Suprapubic skin (tissue), 4 donors: ENCODE results near the gene C14orf119.

ENCODE experiments used
- POLR2A ChIP-seq, 2 donors: fragments of 450-650 bp; IDR thresholded peaks; one replicate each; pipeline ENCODE4 v1.6.1; 2017; ENCODE audit warnings: antibody characterized with exemption in 2 of 2, mild to moderate bottlenecking in 2 of 2, moderate library complexity in 2 of 2
- POLR2AphosphoS5 ChIP-seq, 3 donors: sonication (generic); formaldehyde crosslinking; IDR thresholded peaks; one replicate each; pipeline ENCODE4 v1.6.1; 2017; ENCODE audit warnings: antibody characterized with exemption in 3 of 3
- TF ChIP-seq, protein P1 (sequence below), 2 donors: fragments of 200-600 bp in 1 of 2; fragments of 450-650 bp in 1 of 2; sonication (generic) in 1 of 2; IDR thresholded peaks; one replicate each; pipeline ENCODE4 v1.5.1; 2016 to 2019; ENCODE audit warnings: antibody characterized with exemption in 2 of 2, mild to moderate bottlenecking in 1 of 2, moderate library complexity in 1 of 2

GRCh38 chr14:23101986-23102625, 6.8 kb downstream of the C14orf119 start:
- TF ChIP-seq, protein P1, sequence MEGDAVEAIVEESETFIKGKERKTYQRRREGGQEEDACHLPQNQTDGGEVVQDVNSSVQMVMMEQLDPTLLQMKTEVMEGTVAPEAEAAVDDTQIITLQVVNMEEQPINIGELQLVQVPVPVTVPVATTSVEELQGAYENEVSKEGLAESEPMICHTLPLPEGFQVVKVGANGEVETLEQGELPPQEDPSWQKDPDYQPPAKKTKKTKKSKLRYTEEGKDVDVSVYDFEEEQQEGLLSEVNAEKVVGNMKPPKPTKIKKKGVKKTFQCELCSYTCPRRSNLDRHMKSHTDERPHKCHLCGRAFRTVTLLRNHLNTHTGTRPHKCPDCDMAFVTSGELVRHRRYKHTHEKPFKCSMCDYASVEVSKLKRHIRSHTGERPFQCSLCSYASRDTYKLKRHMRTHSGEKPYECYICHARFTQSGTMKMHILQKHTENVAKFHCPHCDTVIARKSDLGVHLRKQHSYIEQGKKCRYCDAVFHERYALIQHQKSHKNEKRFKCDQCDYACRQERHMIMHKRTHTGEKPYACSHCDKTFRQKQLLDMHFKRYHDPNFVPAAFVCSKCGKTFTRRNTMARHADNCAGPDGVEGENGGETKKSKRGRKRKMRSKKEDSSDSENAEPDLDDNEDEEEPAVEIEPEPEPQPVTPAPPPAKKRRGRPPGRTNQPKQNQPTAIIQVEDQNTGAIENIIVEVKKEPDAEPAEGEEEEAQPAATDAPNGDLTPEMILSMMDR (IDR thresholded peaks at IDR 0.05), result no peak
- TF ChIP-seq POLR2A (IDR thresholded peaks at IDR 0.05) (no peak), POLR2AphosphoS5 (IDR thresholded peaks at IDR 0.05) (no peak)
